IMR-90 (cell line): ENCODE results near the gene GRIFIN. TPM values are rescaled to one million over a fixed set of nuclear protein-coding genes. Genes with fewer than 3 reads are reported as not detected.
A peak's percentile ranks its signal among the peaks of the same experiment; 100 is the strongest.

ENCODE experiments used
- ATAC-seq: fragments of 200-7000 bp; cut with Tn5 transposase; 2 replicates; pipeline ENCODE4 v1.9.1; 2020; ENCODE audit warnings: low read depth, mild to moderate bottlenecking, moderate library complexity
- BruUV-seq: library from RNA; stranded (reverse); fragments of 400-500 nt; replicated peaks from 2 replicates; lab custom pipeline; 2021; lab: Mats Ljungman, UMichigan
- CTCF ChIA-PET: fragments of 300-600 bp; formaldehyde crosslinking; extraction: SDS; loops from one replicate; lab custom pipeline; 2021; ENCODE audit warnings: antibody characterized with exemption; lab: Yijun Ruan, JAX
- POLR2A ChIA-PET: fragments of 300-600 bp; sonication (Branson Sonifier 250); formaldehyde crosslinking; loops from one replicate; lab custom pipeline; 2022; ENCODE audit warnings: antibody characterized with exemption; ENCODE audit not compliant: unreplicated experiment; lab: Charles Lee
- DNase-seq: peaks from one replicate; pipeline ENCODE4 v3.0.0; 2013
- H2AFZ ChIP-seq: replicated peaks from 2 replicates; pipeline ENCODE3; 2013; ENCODE audit warnings: low read length, mild to moderate bottlenecking; ENCODE audit not compliant: poor library complexity
- H2AK5ac ChIP-seq: 2 replicates; pipeline ENCODE4 v1.6.1; 2013; ENCODE audit warnings: low read depth, low read length, inconsistent platforms
- H2AK9ac ChIP-seq: replicated peaks from 2 replicates; pipeline ENCODE3; 2013; ENCODE audit warnings: mild to moderate bottlenecking, low read depth, low read length, moderate library complexity; ENCODE audit not compliant: poor library complexity
- H2BK120ac ChIP-seq: 2 replicates; pipeline ENCODE4 v1.6.1; 2013; ENCODE audit warnings: low read depth, low read length, inconsistent platforms
- H2BK15ac ChIP-seq: 3 replicates; pipeline ENCODE4 v1.6.1; 2013; ENCODE audit warnings: low read depth, low read length, inconsistent platforms
- H2BK20ac ChIP-seq: 2 replicates; pipeline ENCODE4 v1.6.1; 2013; ENCODE audit warnings: low read depth, mild to moderate bottlenecking, inconsistent platforms, low read length, moderate library complexity
- H2BK5ac ChIP-seq: 2 replicates; pipeline ENCODE4 v1.6.1; 2013; ENCODE audit warnings: mild to moderate bottlenecking, low read depth, low read length, inconsistent platforms; ENCODE audit not compliant: poor library complexity, severe bottlenecking
- H3K14ac ChIP-seq: replicated peaks from 2 replicates; pipeline ENCODE4 v1.6.1; 2013; ENCODE audit warnings: low read depth, low read length, inconsistent platforms
- H3K18ac ChIP-seq: 2 replicates; pipeline ENCODE4 v1.6.1; 2013; ENCODE audit warnings: low read depth, low read length, control low read depth
- H3K23ac ChIP-seq: 2 replicates; pipeline ENCODE4 v1.6.1; 2013; ENCODE audit warnings: low read depth, low read length, inconsistent platforms
- H3K27ac ChIP-seq: 2 replicates; pipeline ENCODE4 v1.5.1; 2013; ENCODE audit warnings: mild to moderate bottlenecking, control low read depth, low read length; ENCODE audit not compliant: insufficient read depth
- H3K27me3 ChIP-seq: 2 replicates; pipeline ENCODE4 v1.6.1; 2013; ENCODE audit warnings: low read length; ENCODE audit not compliant: control insufficient read depth, insufficient read depth
- H3K36me3 ChIP-seq: 2 replicates; pipeline ENCODE4 v1.6.1; 2013; ENCODE audit warnings: low read length, mixed read lengths; ENCODE audit not compliant: control insufficient read depth, insufficient read depth
- H3K4ac ChIP-seq: 2 replicates; pipeline ENCODE4 v1.6.1; 2013; ENCODE audit warnings: low read depth, low read length, inconsistent platforms
- H3K4me1 ChIP-seq: 2 replicates; pipeline ENCODE4 v1.6.1; 2013; ENCODE audit warnings: low read length, mixed read lengths; ENCODE audit not compliant: control insufficient read depth, insufficient read depth
- H3K4me2 ChIP-seq: 2 replicates; pipeline ENCODE4 v1.6.1; 2013; ENCODE audit warnings: low read depth, mild to moderate bottlenecking, control low read depth, low read length, moderate library complexity
- H3K4me3 ChIP-seq: 2 replicates; pipeline ENCODE4 v1.5.1; 2013; ENCODE audit warnings: low read depth, mild to moderate bottlenecking, control low read depth, low read length, moderate library complexity; ENCODE audit not compliant: insufficient read depth
- H3K56ac ChIP-seq: 2 replicates; pipeline ENCODE4 v1.6.1; 2013; ENCODE audit warnings: low read length, inconsistent platforms; ENCODE audit not compliant: insufficient read depth; ENCODE audit errors: extremely low read depth
- H3K79me1 ChIP-seq, 2 experiments: 2 replicates each; pipeline ENCODE4 v1.6.1; 2013; ENCODE audit warnings: low read length in 2 of 2, inconsistent platforms in 1 of 2, low read depth in 1 of 2
- H3K9ac ChIP-seq: 2 replicates; pipeline ENCODE4 v1.6.1; 2013; ENCODE audit warnings: low read depth, low read length, control low read depth
- H3K9me1 ChIP-seq: 2 replicates; pipeline ENCODE4 v1.6.1; 2013; ENCODE audit warnings: low read length, inconsistent platforms; ENCODE audit not compliant: insufficient read depth
- H3K9me3 ChIP-seq: 2 replicates; pipeline ENCODE4 v1.6.1; 2013; ENCODE audit warnings: low read length; ENCODE audit not compliant: control insufficient read depth, insufficient read depth
- H4K20me1 ChIP-seq: 2 replicates; pipeline ENCODE4 v1.6.1; 2013; ENCODE audit warnings: low read length, inconsistent platforms; ENCODE audit not compliant: insufficient read depth
- H4K5ac ChIP-seq: 2 replicates; pipeline ENCODE4 v1.6.1; 2013; ENCODE audit warnings: mild to moderate bottlenecking, low read depth, low read length, control low read depth
- H4K8ac ChIP-seq, 2 experiments: 2 replicates each; pipeline ENCODE4 v1.6.1; 2013; ENCODE audit warnings: low read depth in 2 of 2, low read length in 2 of 2, control low read depth in 1 of 2, inconsistent platforms in 1 of 2
- H4K91ac ChIP-seq: 2 replicates; pipeline ENCODE4 v1.6.1; 2013; ENCODE audit warnings: low read depth, low read length, inconsistent platforms; ENCODE audit not compliant: insufficient read depth
- BHLHE40 ChIP-seq: fragments of 150-350 bp; IDR thresholded peaks from 2 replicates; pipeline ENCODE4 v1.6.1; 2016; ENCODE audit warnings: mild to moderate bottlenecking, low read depth, low read length
- CEBPB ChIP-seq: IDR thresholded peaks from 2 replicates; pipeline ENCODE4 v1.6.1; 2012; ENCODE audit warnings: low read depth, low read length, improper control_type of control experiment
- CHD1 ChIP-seq: IDR thresholded peaks from 2 replicates; pipeline ENCODE4 v1.6.1; 2012; ENCODE audit warnings: low read depth, low read length, improper control_type of control experiment
- CTCF ChIP-seq: conservative IDR thresholded peaks from 2 replicates; pipeline ENCODE4 v1.5.1; 2012; ENCODE audit warnings: mild to moderate bottlenecking, low read depth, low read length, improper control_type of control experiment
- ELK1 ChIP-seq: fragments of 150-350 bp; IDR thresholded peaks from 2 replicates; pipeline ENCODE4 v1.6.1; 2016; ENCODE audit warnings: low read depth, mild to moderate bottlenecking, low read length, moderate library complexity, borderline replicate concordance
- FOS ChIP-seq: fragments of 150-350 bp; IDR thresholded peaks from 2 replicates; pipeline ENCODE4 v1.6.1; 2016; ENCODE audit warnings: low read depth, low read length
- MAFK ChIP-seq: IDR thresholded peaks from 2 replicates; pipeline ENCODE4 v1.6.1; 2012; ENCODE audit warnings: low read depth, low read length, improper control_type of control experiment
- MAZ ChIP-seq: IDR thresholded peaks from 2 replicates; pipeline ENCODE4 v1.6.1; 2012; ENCODE audit warnings: low read depth, mild to moderate bottlenecking, low read length, improper control_type of control experiment, moderate library complexity, borderline replicate concordance
- MXI1 ChIP-seq: IDR thresholded peaks from 2 replicates; pipeline ENCODE4 v1.6.1; 2012; ENCODE audit warnings: low read depth, mild to moderate bottlenecking, low read length, moderate library complexity, borderline replicate concordance
- NFE2L2 ChIP-seq: fragments of 150-350 bp; IDR thresholded peaks from 2 replicates; pipeline ENCODE4 v1.6.1; 2016; ENCODE audit warnings: low read depth, mild to moderate bottlenecking, low read length
- POLR2A ChIP-seq: IDR thresholded peaks from 2 replicates; pipeline ENCODE4 v1.6.1; 2012; ENCODE audit warnings: mild to moderate bottlenecking, low read depth, low read length
- RAD21 ChIP-seq: IDR thresholded peaks from 2 replicates; pipeline ENCODE4 v1.6.1; 2012; ENCODE audit warnings: low read length, improper control_type of control experiment
- RCOR1 ChIP-seq: IDR thresholded peaks from 2 replicates; pipeline ENCODE4 v1.6.1; 2012; ENCODE audit warnings: mild to moderate bottlenecking, low read length, improper control_type of control experiment; ENCODE audit not compliant: insufficient replicate concordance
- RFX5 ChIP-seq: IDR thresholded peaks from 2 replicates; pipeline ENCODE4 v1.8.0; 2012; ENCODE audit warnings: low read depth, mild to moderate bottlenecking, low read length, moderate library complexity
- SMC3 ChIP-seq: fragments of 150-350 bp; IDR thresholded peaks from 2 replicates; pipeline ENCODE4 v1.6.1; 2016; ENCODE audit warnings: low read depth, mild to moderate bottlenecking, antibody characterized with exemption, low read length, moderate library complexity
- USF2 ChIP-seq: fragments of 150-350 bp; IDR thresholded peaks from 2 replicates; pipeline ENCODE4 v1.6.1; 2017; ENCODE audit warnings: mild to moderate bottlenecking, antibody characterized with exemption, low read length, low read depth
- WGBS, 2 experiments: methylation state at CpG; one replicate each; pipeline versions ENCODE4 v1.1.5 to v1.1.7; 2013; ENCODE audit warnings: missing lambda C conversion rate in 2 of 2; ENCODE audit not compliant: insufficient read length in 1 of 2; ENCODE audit errors: extremely low coverage in 2 of 2; 5-methylcytosine and 5-hydroxymethylcytosine counted together
- dilution Hi-C: fragments of 300-500 bp; cut with HindIII; formaldehyde crosslinking; loops from one replicate; pipeline ENCODE4 v1.14.3; 2018; ENCODE audit warnings: low sequenced_read_pairs; ENCODE audit not compliant: unreplicated experiment
- in situ Hi-C: fragments of 300-500 bp; cut with MboI; formaldehyde crosslinking; loops from 3 replicates; pipeline ENCODE4 v1.14.3; 2019; ENCODE audit warnings: low sequenced_read_pairs, inconsistent platforms, mixed read lengths
- intact Hi-C: fragments of 100-400 bp; cut with micrococcal nuclease; formaldehyde crosslinking; loops from 2 replicates; pipeline ENCODE4 v1.10.0; 2022
- polyA plus RNA-seq, 3 experiments: library from polyadenylated mRNA; depleted of rRNA; stranded (reverse); fragments of >200 nt; gene quantifications; 2 replicates each; pipeline ENCODE4 v1.2.3, GENCODE V29; 2012; ENCODE audit warnings: low replicate concordance in 1 of 3
- total RNA-seq: library from RNA; depleted of rRNA; stranded (reverse); fragments of >200 nt; gene quantifications from 2 replicates; pipeline ENCODE4 v1.2.3, GENCODE V29; 2012

Gene GRIFIN
- total and polyA plus RNA-seq, 2 of the 4 experiments (the other 2 are of a cell fraction), result not detected

- Histone ChIP-seq H4K8ac (0 out of 4 replicates have a peak overlapping the region, but pooled peaks of 1 of the 2 experiments have one; percentile 57), H3K36me3 (no peaks in the 10 kb centered on the region), H3K4me1 (peaks cover 6% of the 10 kb centered on the region; the same call in 1 of the 2 replicates), H2BK15ac (no peak overlapping the region), H3K9me1 (no peaks in the 10 kb centered on the region), H3K56ac (no peak overlapping the region), H3K27me3 (peaks cover 3% of the 10 kb centered on the region; the same call in 1 of the 2 replicates), H3K4ac (peak overlapping the region; percentile 24; the same call in 1 of the 2 replicates), H2BK5ac (no peak overlapping the region), H3K9me3 (no peaks in the 10 kb centered on the region), H3K9ac (no peak overlapping the region), H2BK120ac (no peak overlapping the region; the same call in 1 of the 2 replicates), H2AK5ac (no peak overlapping the region), H2AK9ac (peak overlapping the region; percentile 8), H3K14ac (no peak overlapping the region), H4K20me1 (no peaks in the 10 kb centered on the region), H4K91ac (no peak overlapping the region), H3K23ac (no peak overlapping the region), H3K27ac (no peak overlapping the region; the same call in 1 of the 2 replicates), H3K79me1 (no peaks in the 10 kb centered on the region), H4K5ac (no peak overlapping the region; the same call in 1 of the 2 replicates), H3K4me2 (no peak overlapping the region), H2AFZ (peak overlapping the region; percentile 85), H2BK20ac (no peak overlapping the region), H3K4me3 (no peak overlapping the region), H3K18ac (no peak overlapping the region)
- WGBS, 2 experiments, result no CpG with 5 or more reads among the region's 5 CpGs
- DNase-seq (peak; percentile 74), ATAC-seq (peak; percentile 65)
- in situ Hi-C loops (no loop called here), dilution Hi-C loops (no loop called here), intact Hi-C loops (loop anchor here (2.0 to 10.0 kb wide), 3 partner anchors 66 to 684 kb away; no protein-coding TSS in a partner anchor)
- POLR2A ChIA-PET, result no interaction called here
- BruUV-seq, result no TSS peak
- CTCF ChIA-PET, result interaction anchor here (0.6 to 1.3 kb wide), 2 partner anchors 17 to 40 kb away, joined by 3 to 4 read pairs; no protein-coding TSS in a partner anchor
- no peak for TF ChIP-seq RAD21
- TF ChIP-seq POLR2A, result no peak
- no peak for TF ChIP-seq CEBPB
- no peak for TF ChIP-seq RCOR1
- TF ChIP-seq NFE2L2, result peak; percentile 2; the same call in 1 of the 2 replicates
- no peak for TF ChIP-seq RFX5
- TF ChIP-seq BHLHE40, result no peak
- TF ChIP-seq MAZ, result no peak
- TF ChIP-seq USF2, result no peak
- TF ChIP-seq CTCF, result no peak
- TF ChIP-seq MAFK, result no peak
- no peak for TF ChIP-seq CHD1
- TF ChIP-seq MXI1, result no peak
- 0 out of 2 replicates have a peak, but pooled peaks have one; percentile 18 for TF ChIP-seq FOS
- no peak for TF ChIP-seq ELK1
- no peak for TF ChIP-seq SMC3
Measured at GRCh38 chr7:2471022-2471329, 5.2 kb downstream of the GRIFIN start.
